Fibroblast of the aortic adventitia (primary cell): ENCODE measurements around the gene EMP1. TPM values are rescaled to one million over a fixed set of nuclear protein-coding genes. Genes with fewer than 3 reads are reported as not detected.

ENCODE experiments used
- DNase-seq: peaks from one replicate; pipeline ENCODE4 v3.0.0-alpha.2; 2010; ENCODE audit warnings: low read depth
- H3K4me3 ChIP-seq: 2 replicates; pipeline ENCODE4 v1.5.1; 2011; ENCODE audit warnings: low read depth, mild to moderate bottlenecking, control low read depth, low read length, moderate library complexity
- total RNA-seq: library from RNA; depleted of rRNA; stranded (reverse); fragments of >200 nt; gene quantifications from 2 replicates; pipeline ENCODE4 v1.2.3, GENCODE V29; 2012; ENCODE audit warnings: low replicate concordance
- TF ChIP-seq, protein P1 (sequence below): IDR thresholded peaks from 2 replicates; pipeline ENCODE4 v1.5.1; 2011; ENCODE audit warnings: mild to moderate bottlenecking, low read length, control low read depth, inconsistent platforms; ENCODE audit not compliant: insufficient read depth

The EMP1 gene, protein sequence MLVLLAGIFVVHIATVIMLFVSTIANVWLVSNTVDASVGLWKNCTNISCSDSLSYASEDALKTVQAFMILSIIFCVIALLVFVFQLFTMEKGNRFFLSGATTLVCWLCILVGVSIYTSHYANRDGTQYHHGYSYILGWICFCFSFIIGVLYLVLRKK
- total RNA-seq = 19.1 and 244 TPM in 2 replicates

GRCh38 chr12:13196130-13196921, at the start of gene EMP1:
EMP1 (plus strand) TSS chr12:13196726; CDS start chr12:13211511, 14,785 bp downstream.
- DNase-seq = peak; percentile 100
- TF ChIP-seq, protein P1, sequence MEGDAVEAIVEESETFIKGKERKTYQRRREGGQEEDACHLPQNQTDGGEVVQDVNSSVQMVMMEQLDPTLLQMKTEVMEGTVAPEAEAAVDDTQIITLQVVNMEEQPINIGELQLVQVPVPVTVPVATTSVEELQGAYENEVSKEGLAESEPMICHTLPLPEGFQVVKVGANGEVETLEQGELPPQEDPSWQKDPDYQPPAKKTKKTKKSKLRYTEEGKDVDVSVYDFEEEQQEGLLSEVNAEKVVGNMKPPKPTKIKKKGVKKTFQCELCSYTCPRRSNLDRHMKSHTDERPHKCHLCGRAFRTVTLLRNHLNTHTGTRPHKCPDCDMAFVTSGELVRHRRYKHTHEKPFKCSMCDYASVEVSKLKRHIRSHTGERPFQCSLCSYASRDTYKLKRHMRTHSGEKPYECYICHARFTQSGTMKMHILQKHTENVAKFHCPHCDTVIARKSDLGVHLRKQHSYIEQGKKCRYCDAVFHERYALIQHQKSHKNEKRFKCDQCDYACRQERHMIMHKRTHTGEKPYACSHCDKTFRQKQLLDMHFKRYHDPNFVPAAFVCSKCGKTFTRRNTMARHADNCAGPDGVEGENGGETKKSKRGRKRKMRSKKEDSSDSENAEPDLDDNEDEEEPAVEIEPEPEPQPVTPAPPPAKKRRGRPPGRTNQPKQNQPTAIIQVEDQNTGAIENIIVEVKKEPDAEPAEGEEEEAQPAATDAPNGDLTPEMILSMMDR = no peak

GRCh38 chr12:13147688-13148484, 48.6 kb upstream of the EMP1 start:
- DNase-seq = no peak
- TF ChIP-seq, protein P1 = no peak

More at GRCh38 chr12:13196130-13196921, at the start of gene EMP1:
- H3K4me3 ChIP-seq = peak within 1 kb of the TSS; percentile 97

DNA sequence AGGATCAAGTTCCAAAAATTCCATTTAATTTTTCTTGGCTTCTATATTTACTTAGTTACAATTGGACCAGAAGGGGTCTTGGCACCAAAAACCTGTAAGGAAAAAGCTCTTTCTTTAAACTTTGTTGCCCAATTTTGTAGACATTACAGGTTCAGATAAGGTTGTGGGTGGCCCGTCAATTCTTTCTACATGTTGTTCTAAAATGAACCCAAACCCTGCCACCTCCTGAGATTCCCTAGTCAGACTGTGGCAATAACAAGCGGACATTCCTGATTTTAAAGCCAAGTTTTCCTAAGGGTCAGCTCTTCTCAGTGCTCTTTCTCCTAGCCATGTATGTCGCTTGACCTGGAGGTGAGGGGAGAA, 48.1 kb upstream of the EMP1 start:
- peak; percentile 79 for DNase-seq

More at GRCh38 chr12:13147688-13148484, 48.6 kb upstream of the EMP1 start:
- no peak overlapping the region for H3K4me3 ChIP-seq

DNA sequence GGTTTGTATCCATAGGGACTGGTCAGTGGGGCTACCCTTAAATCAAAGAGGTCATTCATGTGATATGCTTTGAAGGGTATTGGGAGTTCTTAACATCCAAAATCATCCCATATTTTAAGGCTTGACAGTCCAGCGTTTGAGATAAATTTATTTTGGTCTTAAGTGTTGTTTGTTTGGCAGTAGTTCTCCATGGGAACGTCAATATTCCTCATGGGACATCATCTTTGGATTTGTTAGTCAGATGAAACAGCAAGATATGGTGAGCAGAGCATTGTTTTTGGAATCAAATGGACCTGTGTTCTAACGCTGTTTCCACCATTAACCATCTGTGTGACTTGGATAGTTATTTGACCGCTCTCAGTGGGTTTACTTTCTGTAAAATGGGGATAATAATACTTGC, 47.1 kb upstream of the EMP1 start:
- DNase-seq = no peak

More for the DNA sequence above, 48.1 kb upstream of the EMP1 start:
- TF ChIP-seq, protein P1 = no peak
- H3K4me3 ChIP-seq = no peak overlapping the region

GRCh38 chr12:13152281-13152680, 44.2 kb upstream of the EMP1 start:
- no peak overlapping the region for H3K4me3 ChIP-seq
- DNase-seq = peak; percentile 65
- TF ChIP-seq, protein P1 = no peak

More for the DNA sequence above, 47.1 kb upstream of the EMP1 start:
- TF ChIP-seq, protein P1 = no peak
- no peak overlapping the region for H3K4me3 ChIP-seq

- DNase-seq = no peak
- TF ChIP-seq, protein P1 = no peak
- no peak overlapping the region for H3K4me3 ChIP-seq
Measured at GRCh38 chr12:13152756-13153155, 43.8 kb upstream of the EMP1 start.
